ENCODE measurements around the gene CD300A. TPM values are rescaled to one million over a fixed set of nuclear protein-coding genes. Genes with fewer than 3 reads are reported as not detected.

Gene CD300A
- polyA plus RNA-seq, 4 donors, result 0.86 to 1.8 (median 1.4) TPM

Other genes with a start within 250 kb of the CD300A start
- gene DNAI2, start 192.4 kb upstream of the CD300A start, polyA plus RNA-seq (ENCODE audit: insufficient read length in 4 of 4), result under 1 TPM in 1 of 4 donors, not detected in 3; 0.19 TPM
- under 1 TPM; 0.24 to 0.83 (median 0.55) TPM for gene KIF19, start 140.4 kb upstream of the CD300A start, polyA plus RNA-seq (ENCODE audit: insufficient read length in 4 of 4)
- gene BTBD17, start 104.8 kb upstream of the CD300A start, polyA plus RNA-seq (ENCODE audit: insufficient read length in 4 of 4), result under 1 TPM; 0.15 to 0.25 (median 0.22) TPM
- under 1 TPM in 3 of 4 donors, not detected in 1; 0.13 to 0.17 (median 0.16) TPM for gene GPR142, start 99.1 kb upstream of the CD300A start, polyA plus RNA-seq (ENCODE audit: insufficient read length in 4 of 4)
- 100 to 1,000 TPM; 116 to 145 (median 126) TPM for gene GPRC5C, start 34.5 kb upstream of the CD300A start, polyA plus RNA-seq (ENCODE audit: insufficient read length in 4 of 4)
- gene CD300LB, start 64.8 kb downstream of the CD300A start, polyA plus RNA-seq (ENCODE audit: insufficient read length in 4 of 4), result under 1 TPM; 0.07 to 0.19 (median 0.14) TPM
- gene CD300C, start 79.5 kb downstream of the CD300A start, polyA plus RNA-seq (ENCODE audit: insufficient read length in 4 of 4), result under 1 TPM; 0.51 to 0.58 (median 0.53) TPM
- gene CD300H, start 100.9 kb downstream of the CD300A start, polyA plus RNA-seq (ENCODE audit: insufficient read length in 4 of 4), result under 1 TPM in 1 of 4 donors, not detected in 3; 0.23 TPM
- not detected for gene CD300LD, start 125.6 kb downstream of the CD300A start, polyA plus RNA-seq (ENCODE audit: insufficient read length in 4 of 4)
- under 1 TPM; 0.10 to 0.23 (median 0.22) TPM for gene CD300E, start 157.1 kb downstream of the CD300A start, polyA plus RNA-seq (ENCODE audit: insufficient read length in 4 of 4)
- gene CD300LF, start 246.3 kb downstream of the CD300A start, polyA plus RNA-seq (ENCODE audit: insufficient read length in 4 of 4), result under 1 TPM; 0.16 to 0.50 (median 0.27) TPM